GM12878 (cell line): ENCODE data around the gene TTC22. TPM values are rescaled to one million over a fixed set of nuclear protein-coding genes. Genes with fewer than 3 reads are reported as not detected.

Experiments used
- ATF2 ChIP-seq: IDR thresholded peaks from 2 replicates; pipeline ENCODE4 v1.6.1; 2012; ENCODE audit warnings: low read length, inconsistent platforms
- ATF7 ChIP-seq: fragments of 450-650 bp; IDR thresholded peaks from 2 replicates; pipeline ENCODE4 v1.6.1; 2016; ENCODE audit warnings: low read depth, mild to moderate bottlenecking
- CBX5 ChIP-seq: sonication (generic); IDR thresholded peaks from 2 replicates; pipeline ENCODE4 v1.6.1; 2016; ENCODE audit warnings: low read depth, moderate library complexity, mild to moderate bottlenecking, inconsistent platforms
- CHD4 ChIP-seq: fragments of 200-600 bp; sonication (generic); IDR thresholded peaks from 2 replicates; pipeline ENCODE4 v1.6.1; 2016; ENCODE audit warnings: mild to moderate bottlenecking
- CREM ChIP-seq: IDR thresholded peaks from 2 replicates; pipeline ENCODE4 v1.6.1; 2014; ENCODE audit warnings: antibody characterized with exemption, low read depth
- ELK1 ChIP-seq: IDR thresholded peaks from 2 replicates; pipeline ENCODE4 v1.6.1; 2012; ENCODE audit warnings: low read depth, low read length, improper control_type of control experiment
- EP300 ChIP-seq, 2 experiments: fragments of 150-350 bp in 1 of 2; IDR thresholded peaks; 2 replicates each; pipeline ENCODE4 v1.6.1; 2011 to 2012; ENCODE audit warnings: low read depth in 2 of 2, low read length in 2 of 2, borderline replicate concordance in 1 of 2, improper control_type of control experiment in 1 of 2, inconsistent platforms in 1 of 2; ENCODE audit not compliant: control insufficient read depth in 1 of 2
- FOS ChIP-seq: IDR thresholded peaks from 3 replicates; pipeline ENCODE4 v1.6.1; 2011; ENCODE audit warnings: borderline replicate concordance; ENCODE audit not compliant: insufficient read length; ENCODE audit errors: extremely low read depth
- HDAC6 ChIP-seq: fragments of 200-600 bp; sonication (generic); IDR thresholded peaks from one replicate; pipeline ENCODE4 v1.8.0; 2017; ENCODE audit warnings: antibody characterized with exemption; ENCODE audit not compliant: unreplicated experiment
- IKZF2 ChIP-seq, 2 experiments: fragments of 450-650 bp; IDR thresholded peaks; 2 replicates each; pipeline ENCODE4 v1.6.1; 2017; ENCODE audit warnings: mild to moderate bottlenecking in 2 of 2, moderate library complexity in 2 of 2
- JUND ChIP-seq: IDR thresholded peaks from 2 replicates; pipeline ENCODE4 v1.6.1; 2012; ENCODE audit warnings: low read depth, mild to moderate bottlenecking, low read length, improper control_type of control experiment, moderate library complexity
- KLF5 ChIP-seq: fragments of 450-650 bp; IDR thresholded peaks from 2 replicates; pipeline ENCODE4 v1.6.1; 2014; ENCODE audit warnings: mild to moderate bottlenecking; ENCODE audit not compliant: partially characterized antibody
- LARP7 ChIP-seq: fragments of 450-650 bp; IDR thresholded peaks from 2 replicates; pipeline ENCODE4 v1.6.1; 2017; ENCODE audit warnings: mild to moderate bottlenecking
- MEF2B ChIP-seq: fragments of 450-650 bp; IDR thresholded peaks from 2 replicates; pipeline ENCODE4 v1.6.1; 2018; ENCODE audit warnings: mild to moderate bottlenecking, moderate library complexity; ENCODE audit not compliant: partially characterized antibody, poor library complexity, severe bottlenecking
- NFIC ChIP-seq: IDR thresholded peaks from 2 replicates; pipeline ENCODE4 v1.6.1; 2012; ENCODE audit warnings: low read depth, mild to moderate bottlenecking, inconsistent platforms, low read length, moderate library complexity
- NFYB ChIP-seq: IDR thresholded peaks from 2 replicates; pipeline ENCODE4 v1.6.1; 2011; ENCODE audit warnings: low read depth, mild to moderate bottlenecking, low read length, improper control_type of control experiment, moderate library complexity; ENCODE audit not compliant: insufficient read depth
- NR2C2 ChIP-seq: IDR thresholded peaks from 2 replicates; pipeline ENCODE4 v1.6.1; 2011; ENCODE audit warnings: borderline replicate concordance, low read depth; ENCODE audit not compliant: control insufficient read depth, insufficient read length
- POLR2AphosphoS2 ChIP-seq: IDR thresholded peaks from 2 replicates; pipeline ENCODE4 v1.6.1; 2011; ENCODE audit warnings: low read depth, mild to moderate bottlenecking, low read length, improper control_type of control experiment, moderate library complexity
- POU2F2 ChIP-seq: IDR thresholded peaks from 3 replicates; pipeline ENCODE4 v1.6.1; 2011; ENCODE audit warnings: low read depth, mild to moderate bottlenecking, low read length, borderline replicate concordance
- SIN3A ChIP-seq: IDR thresholded peaks from 2 replicates; pipeline ENCODE4 v1.6.1; 2012; ENCODE audit warnings: low read depth, low read length, improper control_type of control experiment
- SUPT20H ChIP-seq: IDR thresholded peaks from 2 replicates; pipeline ENCODE4 v1.6.1; 2011; ENCODE audit warnings: low read depth, mild to moderate bottlenecking, low read length, moderate library complexity, borderline replicate concordance; ENCODE audit not compliant: control insufficient read depth
- TARDBP ChIP-seq: IDR thresholded peaks from 2 replicates; pipeline ENCODE4 v1.6.1; 2016; ENCODE audit warnings: borderline replicate concordance
- WRNIP1 ChIP-seq: IDR thresholded peaks from 2 replicates; pipeline ENCODE4 v1.6.1; 2011; ENCODE audit warnings: low read depth, low read length, improper control_type of control experiment, borderline replicate concordance
- ZNF24 ChIP-seq: fragments of 450-650 bp; IDR thresholded peaks from 2 replicates; pipeline ENCODE4 v1.6.1; 2017; ENCODE audit warnings: antibody characterized with exemption, mild to moderate bottlenecking
- ZNF592 ChIP-seq: fragments of 450-650 bp; IDR thresholded peaks from 2 replicates; pipeline ENCODE4 v1.6.1; 2017; ENCODE audit warnings: mild to moderate bottlenecking, moderate library complexity
- polyA plus RNA-seq, 11 experiments: library from polyadenylated mRNA; depleted of rRNA in 4 of 11; unstranded in 6 of 11; stranded (reverse) in 5 of 11; fragments of >200 nt; fragmentation: Nextera tagmentation in 4 of 11; fragmentation: Illumina TruSeq in 1 of 11; extraction: Ambion mirVana in 4 of 11; extraction: Trizol in 1 of 11; gene quantifications; 1 replicate in 1 of 11; 2 replicates in 10 of 11; pipeline versions ENCODE4 v1.2.1 to v1.2.3, GENCODE V29; 2011 to 2016; ENCODE audit warnings: inconsistent platforms in 2 of 11, missing spikeins in 2 of 11, low read depth in 1 of 11
- total RNA-seq, 4 experiments: library from RNA; depleted of rRNA in 3 of 4; stranded (reverse); fragments of >200 nt in 3 of 4; fragmentation: Illumina TruSeq in 1 of 4; extraction: Trizol in 1 of 4; gene quantifications; 2 replicates each; pipeline versions ENCODE4 v1.2.1 to v1.2.3, GENCODE V29; 2013 to 2021

TTC22 gene
- total and polyA plus RNA-seq, 10 of the 15 experiments (the other 5 are each of a cell fraction or from before 2014, with no cell fraction given): 0.64 to 5.1 (median 1.9) TPM

- TF ChIP-seq ZNF592 (no peak), CHD4 (no peak), ELK1 (no peak), FOS (no peak), EP300 (IDR thresholded peaks at IDR 0.05; ENCODE audit: borderline replicate concordance in 1 of 2, control insufficient read depth in 1 of 2, low read depth in 2 of 2, low read length in 2 of 2) (0 out of 4 replicates have a peak, but pooled peaks of 1 of the 2 experiments have one; percentile 12), NFIC (no peak), ATF7 (peak; percentile 42; the same call in 1 of the 2 replicates), ATF2 (no peak), HDAC6 (no peak), CREM (peak; percentile 70; the same call in 1 of the 2 replicates), WRNIP1 (no peak), MEF2B (peak; percentile 14), TARDBP (no peak), IKZF2 (IDR thresholded peaks at IDR 0.05) (no peak), NFYB (no peak), SUPT20H (no peak), CBX5 (no peak), LARP7 (no peak), POLR2AphosphoS2 (no peak), JUND (no peak), ZNF24 (no peak), NR2C2 (no peak), SIN3A (no peak), POU2F2 (peak; percentile 32; the same call in 1 of the 3 replicates), KLF5 (no peak)
Observed at GRCh38 chr1:54812801-54813484, 11.8 kb upstream of the TTC22 start (continued).
